K562 treated with DMSO at 1 percent for 24 hours (cell line): ENCODE measurements around the gene NDST1. TPM values are rescaled to one million over a fixed set of nuclear protein-coding genes. Genes with fewer than 3 reads are reported as not detected.

ENCODE experiments used
- total RNA-seq: library from RNA; unstranded; fragments of 300-600 nt; gene quantifications from 2 replicates; pipeline ENCODE4 v1.2.3, GENCODE V29; 2022; ENCODE audit warnings: low read depth; ENCODE audit not compliant: insufficient read depth

The NDST1 gene
- total RNA-seq, result 17.6 and 21.6 TPM in 2 replicates

GRCh38 chr5:150507474-150508276, at the start of gene NDST1:
TSS of gene NDST1 (plus strand) at chr5:150508131. CDS start at chr5:150521255, 13,124 bp downstream.

Other genes with a start within 250 kb of the NDST1 start
- gene CAMK2A, start 218.4 kb upstream of the NDST1 start, total RNA-seq, result not detected in 2 replicates
- not detected in 2 replicates for gene ARSI, start 205.2 kb upstream of the NDST1 start, total RNA-seq
- 41.8 and 43.0 TPM in 2 replicates for gene TCOF1, start 150.4 kb upstream of the NDST1 start, total RNA-seq
- gene CD74, start 95.2 kb upstream of the NDST1 start, total RNA-seq, result 4.8 and 4.9 TPM in 2 replicates
- gene RPS14, start 58.4 kb upstream of the NDST1 start, total RNA-seq, result 7,101 and 7,425 TPM in 2 replicates
- gene SYNPO, start 132.5 kb downstream of the NDST1 start, total RNA-seq, result 0.63 and 0.67 TPM in 2 replicates
- gene MYOZ3, start 153.1 kb downstream of the NDST1 start, total RNA-seq, result not detected in 2 replicates
- gene RBM22, start 192.9 kb downstream of the NDST1 start, total RNA-seq, result 54.4 and 57.7 TPM in 2 replicates